Lower lobe of right lung (tissue), 2 donors: ENCODE results near the gene TRAK1. TPM values are rescaled to one million over a fixed set of nuclear protein-coding genes. Genes with fewer than 3 reads are reported as not detected.

Experiments
- ATAC-seq, 2 donors: fragments of 200-7000 bp; cut with Tn5 transposase; one replicate each; pipeline ENCODE4 v1.9.1; 2020 to 2022; ENCODE audit warnings: mild to moderate bottlenecking in 2 of 2, moderate library complexity in 2 of 2
- DNase-seq: peaks from one replicate; pipeline ENCODE4 v3.0.0-alpha.2; 2020
- H3K27ac ChIP-seq: fragments of 200-600 bp; one replicate; pipeline ENCODE4 v1.8.0; 2022
- H3K27me3 ChIP-seq: fragments of 200-600 bp; one replicate; pipeline ENCODE4 v1.8.0; 2022; ENCODE audit warnings: low read depth
- H3K36me3 ChIP-seq: fragments of 200-600 bp; one replicate; pipeline ENCODE4 v1.8.0; 2022; ENCODE audit warnings: mild to moderate bottlenecking
- H3K4me1 ChIP-seq: fragments of 200-600 bp; one replicate; pipeline ENCODE4 v1.8.0; 2022
- H3K4me3 ChIP-seq: fragments of 200-600 bp; one replicate; pipeline ENCODE4 v1.8.0; 2022; ENCODE audit warnings: mild to moderate bottlenecking
- H3K9me3 ChIP-seq: fragments of 200-600 bp; one replicate; pipeline ENCODE4 v1.8.0; 2022
- CTCF ChIP-seq: fragments of 200-600 bp; IDR thresholded peaks from one replicate; pipeline ENCODE4 v1.8.0; 2022; ENCODE audit warnings: antibody characterized with exemption, mild to moderate bottlenecking
- intact Hi-C: fragments of 100-400 bp; cut with DNase I; formaldehyde crosslinking; loops from one replicate; pipeline ENCODE4 v1.11.0; 2022
- total RNA-seq: library from RNA; stranded (reverse); fragmentation: NEBNext Ultra II Directional; extraction: Animal tissue kit (Norgen Biotek cat#: 25700); gene quantifications from one replicate; pipeline ENCODE4 v1.2.1, GENCODE V29; 2021
- donor health status: DM: no; HTN: yes; CAD: no; lungs with severe emphysema.

Gene TRAK1
- total RNA-seq, 1 donor from 2014 or later = 50.6 TPM

- no peak overlapping the region for H3K4me3 ChIP-seq
- peak; percentile 69 to 76 for ATAC-seq
- DNase-seq = peak; percentile 53
- H3K4me1 ChIP-seq = peaks cover 18% of the 10 kb centered on the region
- TF ChIP-seq CTCF = no peak
- H3K27ac ChIP-seq = no peak overlapping the region
- no peaks in the 10 kb centered on the region for H3K36me3 ChIP-seq
- no peaks in the 10 kb centered on the region for H3K9me3 ChIP-seq
- intact Hi-C loops = no loop called here
- no peaks in the 10 kb centered on the region for H3K27me3 ChIP-seq
These were observed 57.9 kb downstream of the TRAK1 start for GRCh38 chr3:42148982-42149432.

- Histone ChIP-seq H3K4me3 (no peak overlapping the region), H3K27me3 (no peaks in the 10 kb centered on the region), H3K36me3 (no peaks in the 10 kb centered on the region), H3K27ac (no peak overlapping the region), H3K9me3 (no peaks in the 10 kb centered on the region), H3K4me1 (peaks cover 18% of the 10 kb centered on the region)
- no peak for ATAC-seq
- intact Hi-C loops = no loop called here
- no peak for DNase-seq
- no peak for TF ChIP-seq CTCF
These were observed 58.4 kb downstream of the TRAK1 start for GRCh38 chr3:42149532-42149931.

DNA sequence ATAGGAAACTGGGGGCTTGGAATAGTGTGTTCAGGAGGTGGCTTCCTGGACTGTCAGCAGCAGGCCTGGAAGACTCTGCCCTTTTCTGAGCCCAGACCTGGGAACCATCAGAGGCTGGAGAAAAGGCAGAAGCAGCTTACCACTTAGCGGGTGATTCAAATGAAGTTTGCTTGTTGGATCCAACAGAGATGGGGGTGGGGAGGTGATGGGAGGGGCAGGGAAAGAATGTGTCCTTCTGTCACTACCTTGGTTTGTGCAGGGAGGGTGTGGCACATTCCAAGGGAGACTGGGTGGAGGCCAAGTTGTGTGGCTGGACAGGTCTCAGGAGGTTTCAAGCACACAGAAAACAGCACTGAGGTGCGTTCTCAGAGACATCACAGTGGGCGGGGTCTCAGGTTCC lies 58.8 kb downstream of the TRAK1 start:
- Histone ChIP-seq H3K4me1 (peaks cover 18% of the 10 kb centered on the region), H3K27ac (no peak overlapping the region), H3K36me3 (no peaks in the 10 kb centered on the region), H3K9me3 (no peaks in the 10 kb centered on the region), H3K4me3 (no peak overlapping the region), H3K27me3 (no peaks in the 10 kb centered on the region)
- intact Hi-C loops = no loop called here
- peak; percentile 94 to 97 for ATAC-seq
- DNase-seq = peak; percentile 85
- no peak for TF ChIP-seq CTCF

GRCh38 chr3:42151596-42152168 lies 60.5 kb downstream of the TRAK1 start:
- intact Hi-C loops = no loop called here

DNA sequence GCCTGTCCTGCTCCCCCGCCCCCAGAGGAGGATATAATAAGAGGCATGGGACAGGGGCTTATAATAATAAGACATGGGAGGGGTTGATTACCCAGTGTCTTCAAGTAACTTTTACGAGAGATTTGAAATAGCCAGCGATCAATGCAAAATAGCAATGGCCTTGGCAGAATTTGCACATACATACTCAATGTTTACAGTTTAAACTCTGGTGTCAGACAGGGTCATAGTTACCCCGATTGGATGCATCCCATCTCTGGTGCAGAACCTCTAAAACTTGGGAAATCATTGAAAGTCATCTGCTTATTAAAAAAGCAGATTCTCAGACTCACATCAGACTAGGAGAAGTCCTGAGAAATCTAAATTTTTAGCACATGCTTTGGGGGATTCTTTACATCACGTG lies 61.0 kb downstream of the TRAK1 start:
- no peak for DNase-seq
- TF ChIP-seq CTCF = no peak
- H3K4me3 ChIP-seq = no peak overlapping the region
- H3K27ac ChIP-seq = no peak overlapping the region
- no peaks in the 10 kb centered on the region for H3K36me3 ChIP-seq
- H3K4me1 ChIP-seq = peaks cover 18% of the 10 kb centered on the region
- no peaks in the 10 kb centered on the region for H3K9me3 ChIP-seq
- no peak for ATAC-seq
- intact Hi-C loops = no loop called here
- no peaks in the 10 kb centered on the region for H3K27me3 ChIP-seq

More at GRCh38 chr3:42151596-42152168, 60.5 kb downstream of the TRAK1 start:
- no peaks in the 10 kb centered on the region for H3K27me3 ChIP-seq
- ATAC-seq (no peak), DNase-seq (no peak)
- no peaks in the 10 kb centered on the region for H3K9me3 ChIP-seq
- TF ChIP-seq CTCF = no peak
- no peak overlapping the region for H3K4me3 ChIP-seq
- H3K4me1 ChIP-seq = peaks cover 18% of the 10 kb centered on the region
- no peaks in the 10 kb centered on the region for H3K36me3 ChIP-seq
- H3K27ac ChIP-seq = no peak overlapping the region
